Spleen (tissue), 11 donors: Measurements from ENCODE around the gene PSMD5. TPM values are rescaled to one million over a fixed set of nuclear protein-coding genes. Genes with fewer than 3 reads are reported as not detected.

Experiments used
- DNase-seq: peaks from one replicate; pipeline ENCODE4 v3.0.0-alpha.2; 2020
- H3K27ac ChIP-seq, 8 donors: fragments of 200-600 bp; sonication (generic) in 7 of 8; 1 replicate in 4 of 8; 2 replicates in 4 of 8; pipeline versions ENCODE4 v1.5.0 to v1.8.0; 2016 to 2021; ENCODE audit warnings: inconsistent platforms in 4 of 8, mild to moderate bottlenecking in 4 of 8, moderate library complexity in 1 of 8
- H3K27me3 ChIP-seq, 7 donors: fragments of 200-600 bp; sonication (generic) in 6 of 7; replicated peaks in 1 of 7; 1 replicate in 4 of 7; 2 replicates in 3 of 7; pipeline versions ENCODE4 v1.5.0 to v1.8.0; 2016 to 2021; ENCODE audit warnings: inconsistent platforms in 3 of 7, mild to moderate bottlenecking in 1 of 7
- H3K36me3 ChIP-seq, 6 donors: fragments of 200-600 bp; sonication (generic) in 5 of 6; 1 replicate in 4 of 6; 2 replicates in 2 of 6; pipeline versions ENCODE4 v1.5.0 to v1.8.0; 2016 to 2021; ENCODE audit warnings: inconsistent platforms in 2 of 6
- H3K4me1 ChIP-seq, 6 donors: fragments of 200-600 bp; sonication (generic) in 5 of 6; 1 replicate in 3 of 6; 2 replicates in 3 of 6; pipeline versions ENCODE4 v1.5.0 to v1.8.0; 2016 to 2021; ENCODE audit warnings: inconsistent platforms in 3 of 6
- H3K4me3 ChIP-seq, 8 donors: fragments of 200-600 bp; sonication (generic) in 7 of 8; 1 replicate in 4 of 8; 2 replicates in 4 of 8; pipeline versions ENCODE4 v1.5.0 to v1.8.0; 2016 to 2021; ENCODE audit warnings: inconsistent platforms in 4 of 8, mild to moderate bottlenecking in 4 of 8, moderate library complexity in 2 of 8
- H3K9me3 ChIP-seq, 8 donors: fragments of 200-600 bp; sonication (generic) in 7 of 8; 1 replicate in 4 of 8; 2 replicates in 4 of 8; pipeline versions ENCODE4 v1.5.0 to v1.8.0; 2016 to 2021; ENCODE audit warnings: inconsistent platforms in 4 of 8
- CTCF ChIP-seq, 11 experiments: fragments of 200-600 bp in 7 of 11; fragments of 450-650 bp in 4 of 11; sonication (generic) in 4 of 11; IDR thresholded peaks in 8 of 11; conservative IDR thresholded peaks in 3 of 11; 1 replicate in 7 of 11; 2 replicates in 4 of 11; pipeline versions ENCODE4 v1.4.0 to v1.8.0; 2016 to 2021; ENCODE audit warnings: antibody characterized with exemption in 11 of 11, inconsistent platforms in 4 of 11, mild to moderate bottlenecking in 1 of 11
- POLR2A ChIP-seq, 3 donors: fragments of 450-650 bp; IDR thresholded peaks; one replicate each; pipeline ENCODE4 v1.5.1; 2017; ENCODE audit warnings: antibody characterized with exemption in 3 of 3, mild to moderate bottlenecking in 1 of 3
- POLR2AphosphoS5 ChIP-seq, 3 donors: sonication (generic); formaldehyde crosslinking; IDR thresholded peaks; one replicate each; pipeline ENCODE4 v1.5.1; 2017; ENCODE audit warnings: antibody characterized with exemption in 3 of 3
- WGBS, 5 donors: extraction: QIAGEN DNeasy Blood & Tissue Kit in 3 of 5; methylation state at CpG; one replicate each; pipeline versions ENCODE4 v1.1.5 to v1.1.7; 2013 to 2018; 5-methylcytosine and 5-hydroxymethylcytosine counted together
- intact Hi-C: fragments of 100-400 bp; cut with DNase I; formaldehyde crosslinking; loops from one replicate; pipeline ENCODE4 v1.15.0; 2023; ENCODE audit warnings: low total_unique reads
- polyA plus RNA-seq, 3 donors: library from polyadenylated mRNA; stranded (reverse); fragments of 200-250 nt; gene quantifications; one replicate each; pipeline ENCODE4 v1.2.1, GENCODE V29; 2013
- total RNA-seq, 7 donors: library from RNA; depleted of rRNA in 3 of 7; stranded (reverse); fragments of >200 nt in 3 of 7; fragmentation: NEBNext Ultra II Directional in 4 of 7; extraction: Animal tissue kit (Norgen Biotek cat#: 25700) in 4 of 7; gene quantifications; one replicate each; pipeline versions ENCODE4 v1.1.0 to v1.2.1, GENCODE V29; 2016 to 2021
- donor health status: healthy with polysubstance abuse.
- donor health status: DM: no; HTN: no; CAD: no; lungs with moderate emphysema.
- donor health status: DM: no; HTN: no; CAD: no.
- donor health status: Bipolar disorder and iron deficiency.
- donor health status: healthy.
- donor health status: DM: no; HTN: no; CAD: no.
- donor health status: DM: yes; HTN: yes; CAD: no.

The PSMD5 gene
- total and polyA plus RNA-seq, 10 donors, result 8.9 to 41.4 (median 31.2) TPM

GRCh38 chr9:120791161-120791560 lies 51.6 kb downstream of the PSMD5 start:
- Histone ChIP-seq H3K4me1 (peaks cover 37 to 84% (median 68%) of the 10 kb centered on the region in 6 donors), H3K36me3 (peaks cover 0 to 43% (median 15%) of the 10 kb centered on the region in 6 donors), H3K4me3 (peak overlapping the region in 3 of 8 donors; percentile 2 to 98 (median 81)), H3K27ac (peak overlapping the region in 6 of 8 donors; percentile 12 to 98 (median 96)), H3K27me3 (no peaks in the 10 kb centered on the region), H3K9me3 (no peaks in the 10 kb centered on the region)
- DNase-seq, result no peak
- intact Hi-C loops, result no loop called here
- no peak for TF ChIP-seq CTCF (IDR thresholded peaks at IDR 0.05 in 8 of 11, conservative IDR thresholded peaks at IDR 0.05 in 3 of 11)
- TF ChIP-seq POLR2AphosphoS5 (IDR thresholded peaks at IDR 0.05), result no peak
- no peak for TF ChIP-seq POLR2A (IDR thresholded peaks at IDR 0.05)
- 70 to 84% (median 81%) methylated on average over 3 of the region's 3 CpGs for WGBS, 5 donors

GRCh38 chr9:120787933-120788332 lies 54.8 kb downstream of the PSMD5 start:
- Histone ChIP-seq H3K27ac (peak overlapping the region in 4 of 8 donors; percentile 12 to 54 (median 25)), H3K9me3 (no peaks in the 10 kb centered on the region), H3K36me3 (peaks cover 0 to 75% (median 26%) of the 10 kb centered on the region in 6 donors), H3K4me1 (peaks cover 34 to 100% (median 82%) of the 10 kb centered on the region in 6 donors), H3K27me3 (no peaks in the 10 kb centered on the region), H3K4me3 (no peak overlapping the region)
- intact Hi-C loops, result loop anchor here (10.0 kb wide), 1 partner anchor 147 kb away; no protein-coding TSS in a partner anchor
- 53 to 66% (median 57%) methylated on average over 4 of the region's 4 CpGs for WGBS, 5 donors
- no peak for DNase-seq
- TF ChIP-seq POLR2AphosphoS5 (IDR thresholded peaks at IDR 0.05) (no peak), CTCF (IDR thresholded peaks at IDR 0.05 in 8 of 11, conservative IDR thresholded peaks at IDR 0.05 in 3 of 11) (no peak), POLR2A (IDR thresholded peaks at IDR 0.05) (no peak)

GRCh38 chr9:120783602-120784047 lies 59.1 kb downstream of the PSMD5 start:
- peak overlapping the region in 1 of 8 donors; percentile 21 for H3K4me3 ChIP-seq
- intact Hi-C loops, result loop anchor here (10.0 kb wide), 1 partner anchor 151 kb away; no protein-coding TSS in a partner anchor
- 63 to 85% (median 80%) methylated on average over 2 of the region's 2 CpGs for WGBS, 5 donors
- TF ChIP-seq CTCF (IDR thresholded peaks at IDR 0.05 in 8 of 11, conservative IDR thresholded peaks at IDR 0.05 in 3 of 11), result no peak
- no peak for TF ChIP-seq POLR2AphosphoS5 (IDR thresholded peaks at IDR 0.05)
- no peak for TF ChIP-seq POLR2A (IDR thresholded peaks at IDR 0.05)
- peaks cover 0 to 91% (median 28%) of the 10 kb centered on the region in 6 donors for H3K36me3 ChIP-seq
- H3K27me3 ChIP-seq, result no peaks in the 10 kb centered on the region
- DNase-seq, result no peak
- peak overlapping the region in 6 of 8 donors; percentile 43 to 82 (median 68) for H3K27ac ChIP-seq
- peaks cover 5 to 94% (median 52%) of the 10 kb centered on the region in 6 donors for H3K4me1 ChIP-seq
- H3K9me3 ChIP-seq, result no peaks in the 10 kb centered on the region

GRCh38 chr9:120781236-120781635 lies 61.5 kb downstream of the PSMD5 start:
- peaks cover 3 to 91% (median 41%) of the 10 kb centered on the region in 6 donors for H3K36me3 ChIP-seq
- H3K27ac ChIP-seq, result no peak overlapping the region
- no peak for DNase-seq
- 87 to 94% (median 89%) methylated on average over 2 of the region's 2 CpGs for WGBS, 5 donors
- TF ChIP-seq POLR2AphosphoS5 (IDR thresholded peaks at IDR 0.05) (no peak), POLR2A (IDR thresholded peaks at IDR 0.05) (no peak), CTCF (IDR thresholded peaks at IDR 0.05 in 8 of 11, conservative IDR thresholded peaks at IDR 0.05 in 3 of 11) (no peak)
- no peaks in the 10 kb centered on the region for H3K27me3 ChIP-seq
- H3K4me3 ChIP-seq, result no peak overlapping the region
- intact Hi-C loops, result loop anchor here (10.0 kb wide), 1 partner anchor 154 kb away; no protein-coding TSS in a partner anchor
- no peaks in the 10 kb centered on the region for H3K9me3 ChIP-seq
- peaks cover 0 to 73% (median 33%) of the 10 kb centered on the region in 6 donors for H3K4me1 ChIP-seq
